ENCODE results near the gene RHBDD2. TPM values are rescaled to one million over a fixed set of nuclear protein-coding genes. Genes with fewer than 3 reads are reported as not detected.

Gene RHBDD2
- total RNA-seq, 4 donors from 2014 or later: 68.6 to 90.6 (median 74.5) TPM

- Histone ChIP-seq H3K27ac (peak overlapping the region in 3 of 4 donors; percentile 0 to 70 (median 70)), H3K4me3 (no peak overlapping the region), H3K9me3 (no peaks in the 10 kb centered on the region), H3K36me3 (peaks cover 0 to 23% (median 0%) of the 10 kb centered on the region in 3 donors), H3K27me3 (no peaks in the 10 kb centered on the region), H3K4me1 (peaks cover 0 to 59% (median 10%) of the 10 kb centered on the region in 4 donors)
- TF ChIP-seq, protein P1, sequence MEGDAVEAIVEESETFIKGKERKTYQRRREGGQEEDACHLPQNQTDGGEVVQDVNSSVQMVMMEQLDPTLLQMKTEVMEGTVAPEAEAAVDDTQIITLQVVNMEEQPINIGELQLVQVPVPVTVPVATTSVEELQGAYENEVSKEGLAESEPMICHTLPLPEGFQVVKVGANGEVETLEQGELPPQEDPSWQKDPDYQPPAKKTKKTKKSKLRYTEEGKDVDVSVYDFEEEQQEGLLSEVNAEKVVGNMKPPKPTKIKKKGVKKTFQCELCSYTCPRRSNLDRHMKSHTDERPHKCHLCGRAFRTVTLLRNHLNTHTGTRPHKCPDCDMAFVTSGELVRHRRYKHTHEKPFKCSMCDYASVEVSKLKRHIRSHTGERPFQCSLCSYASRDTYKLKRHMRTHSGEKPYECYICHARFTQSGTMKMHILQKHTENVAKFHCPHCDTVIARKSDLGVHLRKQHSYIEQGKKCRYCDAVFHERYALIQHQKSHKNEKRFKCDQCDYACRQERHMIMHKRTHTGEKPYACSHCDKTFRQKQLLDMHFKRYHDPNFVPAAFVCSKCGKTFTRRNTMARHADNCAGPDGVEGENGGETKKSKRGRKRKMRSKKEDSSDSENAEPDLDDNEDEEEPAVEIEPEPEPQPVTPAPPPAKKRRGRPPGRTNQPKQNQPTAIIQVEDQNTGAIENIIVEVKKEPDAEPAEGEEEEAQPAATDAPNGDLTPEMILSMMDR (IDR thresholded peaks at IDR 0.05): no peak
- TF ChIP-seq POLR2A (IDR thresholded peaks at IDR 0.05): no peak
- no peak for TF ChIP-seq EP300 (IDR thresholded peaks at IDR 0.05)
- 86 to 91% methylated on average over 7 of the region's 7 CpGs for WGBS, 2 donors
- no peak for DNase-seq (ENCODE audit: low spot score in 2 of 2)
These were observed 13.1 kb downstream of the RHBDD2 start for GRCh38 chr7:75891815-75892411.

- Histone ChIP-seq H3K9me3 (no peaks in the 10 kb centered on the region), H3K27me3 (no peaks in the 10 kb centered on the region), H3K27ac (peak overlapping the region in 3 of 4 donors; percentile 45 to 70 (median 70)), H3K4me3 (no peak overlapping the region), H3K4me1 (peaks cover 0 to 55% (median 10%) of the 10 kb centered on the region in 4 donors), H3K36me3 (peaks cover 0 to 14% (median 0%) of the 10 kb centered on the region in 3 donors)
- DNase-seq (ENCODE audit: low spot score in 2 of 2): peak; percentile 52 to 60
- TF ChIP-seq EP300 (IDR thresholded peaks at IDR 0.05): peak in 1 of 2 donors; percentile 74
- TF ChIP-seq POLR2A (IDR thresholded peaks at IDR 0.05): no peak
- WGBS, 2 donors: 39 to 46% methylated on average over 15 of the region's 15 CpGs
These were observed 13.9 kb downstream of the RHBDD2 start for GRCh38 chr7:75892634-75893272.

DNA sequence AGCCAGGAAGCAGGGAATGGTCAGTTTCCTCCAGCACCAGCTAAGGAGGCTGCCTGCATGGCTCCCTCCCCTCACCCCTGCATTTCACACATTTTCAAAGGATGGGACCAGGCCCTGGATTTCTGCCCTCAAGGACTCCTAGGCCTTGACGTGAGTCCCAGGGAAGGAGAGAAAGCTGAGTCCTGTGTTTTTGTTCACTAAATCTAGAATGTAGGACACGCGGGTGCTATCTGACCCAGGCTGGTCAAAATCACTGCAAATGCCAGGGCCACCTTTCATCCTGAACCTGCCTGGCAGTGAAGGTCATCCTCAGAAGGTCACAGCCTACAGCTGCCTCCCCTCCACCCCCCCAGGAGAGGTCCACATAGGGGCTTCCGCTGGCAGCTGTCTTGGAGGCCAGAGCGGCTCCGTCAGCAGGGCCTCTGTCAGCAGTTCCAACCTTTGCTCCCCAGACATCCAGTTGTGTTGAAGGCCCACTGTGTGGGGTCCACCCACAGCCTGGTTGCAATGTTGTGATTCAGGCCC lies 18.0 kb downstream of the RHBDD2 start:
- 86 to 88% methylated on average over 6 of the region's 6 CpGs for WGBS, 2 donors
- H3K27me3 ChIP-seq: no peaks in the 10 kb centered on the region
- H3K9me3 ChIP-seq: no peaks in the 10 kb centered on the region
- H3K36me3 ChIP-seq: no peaks in the 10 kb centered on the region
- TF ChIP-seq POLR2A (IDR thresholded peaks at IDR 0.05): no peak
- H3K4me3 ChIP-seq: no peak overlapping the region
- peaks cover 0 to 16% (median 5%) of the 10 kb centered on the region in 4 donors for H3K4me1 ChIP-seq
- no peak for DNase-seq (ENCODE audit: low spot score in 2 of 2)
- H3K27ac ChIP-seq: no peak overlapping the region

DNA sequence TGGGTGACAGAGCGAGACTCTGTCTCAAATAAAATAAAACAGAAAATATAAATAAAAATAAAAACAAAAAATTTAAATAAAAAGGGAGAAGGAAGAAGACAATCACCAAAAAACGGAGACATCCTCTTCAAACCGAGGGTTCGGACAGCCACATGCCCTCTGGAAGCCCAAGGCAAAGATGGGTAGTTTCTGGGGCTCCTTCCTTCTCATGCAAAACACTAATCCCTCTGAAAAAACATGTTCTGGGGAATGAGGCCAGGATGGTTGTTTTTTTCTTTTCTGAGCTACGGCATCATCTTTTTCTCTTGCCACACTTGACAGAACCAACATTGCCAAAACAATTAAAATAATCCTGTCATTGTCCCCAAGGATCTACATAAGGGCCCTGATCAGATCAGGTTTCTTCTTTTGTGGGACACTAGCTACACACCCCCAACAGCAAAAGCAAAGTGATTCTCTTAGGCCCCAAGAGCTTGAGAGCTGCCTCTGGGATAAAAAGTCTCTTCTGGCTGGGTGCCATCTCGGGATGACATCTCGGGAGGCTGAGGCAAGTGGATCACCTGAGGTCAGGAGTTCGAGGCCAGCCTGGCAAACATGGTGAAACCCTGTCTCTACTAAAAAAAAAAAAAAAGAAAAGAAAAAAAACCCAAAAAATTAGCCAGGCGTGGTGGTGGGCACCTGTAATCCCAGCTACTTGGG lies 21.9 kb downstream of the RHBDD2 start:
- H3K9me3 ChIP-seq: no peaks in the 10 kb centered on the region
- H3K36me3 ChIP-seq: no peaks in the 10 kb centered on the region
- H3K4me1 ChIP-seq: peaks cover 0 to 9% (median 6%) of the 10 kb centered on the region in 4 donors
- TF ChIP-seq, protein P1 (IDR thresholded peaks at IDR 0.05): no peak
- no peak for TF ChIP-seq EP300 (IDR thresholded peaks at IDR 0.05)
- TF ChIP-seq POLR2A (IDR thresholded peaks at IDR 0.05): no peak
- no peaks in the 10 kb centered on the region for H3K27me3 ChIP-seq
- WGBS, 2 donors: 83 to 88% methylated on average over 9 of the region's 9 CpGs
- H3K27ac ChIP-seq: no peak overlapping the region
- no peak for DNase-seq (ENCODE audit: low spot score in 2 of 2)
- no peak overlapping the region for H3K4me3 ChIP-seq

- peak; percentile 58 to 89 for TF ChIP-seq EP300 (IDR thresholded peaks at IDR 0.05)
- TF ChIP-seq, protein P1 (IDR thresholded peaks at IDR 0.05): no peak
- 27% methylated on average over 15 to 17 of the region's 17 CpGs for WGBS, 2 donors
- H3K36me3 ChIP-seq: no peaks in the 10 kb centered on the region
- no peaks in the 10 kb centered on the region for H3K27me3 ChIP-seq
- H3K9me3 ChIP-seq: no peaks in the 10 kb centered on the region
- no peak overlapping the region for H3K4me3 ChIP-seq
- peak; percentile 65 to 74 for DNase-seq (ENCODE audit: low spot score in 2 of 2)
- H3K27ac ChIP-seq: peak overlapping the region; percentile 56 to 89 (median 70)
- H3K4me1 ChIP-seq: peaks cover 0 to 26% (median 10%) of the 10 kb centered on the region in 4 donors
These were observed 27.2 kb downstream of the RHBDD2 start for GRCh38 chr7:75905785-75906604.

All from tibial nerve (tissue), 4 donors.